ENCODE measurements around the gene SLC7A11. TPM values are rescaled to one million over a fixed set of nuclear protein-coding genes. Genes with fewer than 3 reads are reported as not detected.

The SLC7A11 gene
- total RNA-seq, 2 donors from 2014 or later, result 1.5 to 5.0 TPM

- no peaks in the 10 kb centered on the region for H3K27me3 ChIP-seq
- no peak overlapping the region for H3K4me3 ChIP-seq
- H3K36me3 ChIP-seq, result no peaks in the 10 kb centered on the region
- no peak for DNase-seq (ENCODE audit: low spot score)
- no peak overlapping the region for H3K27ac ChIP-seq
- no peaks in the 10 kb centered on the region for H3K9me3 ChIP-seq
- no peaks in the 10 kb centered on the region for H3K4me1 ChIP-seq
- TF ChIP-seq, protein P1, sequence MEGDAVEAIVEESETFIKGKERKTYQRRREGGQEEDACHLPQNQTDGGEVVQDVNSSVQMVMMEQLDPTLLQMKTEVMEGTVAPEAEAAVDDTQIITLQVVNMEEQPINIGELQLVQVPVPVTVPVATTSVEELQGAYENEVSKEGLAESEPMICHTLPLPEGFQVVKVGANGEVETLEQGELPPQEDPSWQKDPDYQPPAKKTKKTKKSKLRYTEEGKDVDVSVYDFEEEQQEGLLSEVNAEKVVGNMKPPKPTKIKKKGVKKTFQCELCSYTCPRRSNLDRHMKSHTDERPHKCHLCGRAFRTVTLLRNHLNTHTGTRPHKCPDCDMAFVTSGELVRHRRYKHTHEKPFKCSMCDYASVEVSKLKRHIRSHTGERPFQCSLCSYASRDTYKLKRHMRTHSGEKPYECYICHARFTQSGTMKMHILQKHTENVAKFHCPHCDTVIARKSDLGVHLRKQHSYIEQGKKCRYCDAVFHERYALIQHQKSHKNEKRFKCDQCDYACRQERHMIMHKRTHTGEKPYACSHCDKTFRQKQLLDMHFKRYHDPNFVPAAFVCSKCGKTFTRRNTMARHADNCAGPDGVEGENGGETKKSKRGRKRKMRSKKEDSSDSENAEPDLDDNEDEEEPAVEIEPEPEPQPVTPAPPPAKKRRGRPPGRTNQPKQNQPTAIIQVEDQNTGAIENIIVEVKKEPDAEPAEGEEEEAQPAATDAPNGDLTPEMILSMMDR (IDR thresholded peaks at IDR 0.05), result no peak
These were observed 10.4 kb upstream of the SLC7A11 start for GRCh38 chr4:138252551-138252950.

DNA sequence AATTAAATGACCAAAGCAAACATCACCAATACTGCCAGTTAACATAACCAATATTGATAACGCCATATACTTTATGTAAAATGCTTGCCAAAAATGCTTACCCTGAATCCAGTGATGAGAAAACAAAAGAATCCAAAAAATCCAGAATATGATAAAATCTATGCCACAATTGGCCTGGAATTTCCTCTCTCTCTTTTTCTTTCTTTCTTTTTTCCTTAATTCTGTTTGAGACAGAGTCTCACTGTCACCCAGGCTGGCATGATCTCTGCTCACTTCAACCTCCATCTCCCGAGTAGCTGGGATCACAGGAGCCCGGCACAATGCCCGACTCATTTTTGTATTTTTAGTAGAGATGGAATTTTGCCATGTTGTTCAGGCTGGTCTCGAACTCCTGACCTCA is 9.8 kb upstream of the SLC7A11 start:
- no peaks in the 10 kb centered on the region for H3K27me3 ChIP-seq
- no peak for DNase-seq (ENCODE audit: low spot score)
- no peaks in the 10 kb centered on the region for H3K9me3 ChIP-seq
- no peaks in the 10 kb centered on the region for H3K36me3 ChIP-seq
- H3K4me3 ChIP-seq, result no peak overlapping the region
- TF ChIP-seq, protein P1 (IDR thresholded peaks at IDR 0.05), result no peak
- no peak overlapping the region for H3K27ac ChIP-seq
- no peaks in the 10 kb centered on the region for H3K4me1 ChIP-seq

GRCh38 chr4:138249132-138249531 is 7.0 kb upstream of the SLC7A11 start:
- Histone ChIP-seq H3K27me3 (no peaks in the 10 kb centered on the region), H3K4me3 (no peak overlapping the region), H3K27ac (no peak overlapping the region), H3K36me3 (no peaks in the 10 kb centered on the region), H3K4me1 (no peaks in the 10 kb centered on the region), H3K9me3 (no peaks in the 10 kb centered on the region)
- no peak for DNase-seq (ENCODE audit: low spot score)
- TF ChIP-seq, protein P1 (IDR thresholded peaks at IDR 0.05), result no peak

GRCh38 chr4:138248058-138248457 is 5.9 kb upstream of the SLC7A11 start:
- H3K27me3 ChIP-seq, result no peaks in the 10 kb centered on the region
- H3K27ac ChIP-seq, result no peak overlapping the region
- H3K36me3 ChIP-seq, result no peaks in the 10 kb centered on the region
- TF ChIP-seq, protein P1 (IDR thresholded peaks at IDR 0.05), result no peak
- DNase-seq (ENCODE audit: low spot score), result no peak
- no peaks in the 10 kb centered on the region for H3K4me1 ChIP-seq
- H3K9me3 ChIP-seq, result no peaks in the 10 kb centered on the region
- no peak overlapping the region for H3K4me3 ChIP-seq

- Histone ChIP-seq H3K4me1 (no peaks in the 10 kb centered on the region), H3K9me3 (no peaks in the 10 kb centered on the region), H3K36me3 (no peaks in the 10 kb centered on the region), H3K4me3 (no peak overlapping the region), H3K27me3 (no peaks in the 10 kb centered on the region), H3K27ac (no peak overlapping the region)
- TF ChIP-seq, protein P1 (IDR thresholded peaks at IDR 0.05), result no peak
- no peak for DNase-seq (ENCODE audit: low spot score)
These were observed 5.5 kb upstream of the SLC7A11 start for GRCh38 chr4:138247643-138248042.

DNA sequence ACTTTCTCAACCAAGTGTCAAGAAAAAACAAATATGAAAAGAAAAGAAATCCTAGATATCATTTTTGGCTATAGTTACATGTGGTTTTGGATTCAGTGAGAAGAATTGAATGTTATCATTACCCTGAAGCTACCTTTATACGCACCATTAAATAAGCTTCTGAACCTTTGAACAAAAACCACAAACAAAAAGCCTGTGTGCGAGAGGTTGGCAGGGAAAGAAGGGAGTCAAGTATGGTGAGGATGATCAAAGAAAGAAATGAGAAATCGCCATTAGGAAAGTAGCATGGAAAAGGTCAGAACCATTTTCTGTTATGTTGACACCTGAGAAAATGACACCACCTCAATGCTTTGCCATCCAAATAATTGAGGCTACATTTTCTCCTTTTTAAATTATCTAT is 1.2 kb upstream of the SLC7A11 start:
- TF ChIP-seq, protein P1 (IDR thresholded peaks at IDR 0.05), result no peak
- no peak for DNase-seq (ENCODE audit: low spot score)
- H3K27ac ChIP-seq, result no peak overlapping the region
- H3K4me1 ChIP-seq, result no peaks in the 10 kb centered on the region
- H3K4me3 ChIP-seq, result no peak overlapping the region
- H3K9me3 ChIP-seq, result no peaks in the 10 kb centered on the region
- no peaks in the 10 kb centered on the region for H3K36me3 ChIP-seq
- no peaks in the 10 kb centered on the region for H3K27me3 ChIP-seq
